ENCODE data around the gene DUSP1.

The DUSP1 gene

GRCh38 chr5:172733974-172734346 lies 37.0 kb downstream of the DUSP1 start:
- TF ChIP-seq CTCF (conservative IDR thresholded peaks at IDR 0.05; ENCODE audit: low read depth, low read length) = no peak
- no peak overlapping the region for H3K4me3 ChIP-seq (ENCODE audit: low read length)
- no peak for DNase-seq (ENCODE audit: low read depth)

DNA sequence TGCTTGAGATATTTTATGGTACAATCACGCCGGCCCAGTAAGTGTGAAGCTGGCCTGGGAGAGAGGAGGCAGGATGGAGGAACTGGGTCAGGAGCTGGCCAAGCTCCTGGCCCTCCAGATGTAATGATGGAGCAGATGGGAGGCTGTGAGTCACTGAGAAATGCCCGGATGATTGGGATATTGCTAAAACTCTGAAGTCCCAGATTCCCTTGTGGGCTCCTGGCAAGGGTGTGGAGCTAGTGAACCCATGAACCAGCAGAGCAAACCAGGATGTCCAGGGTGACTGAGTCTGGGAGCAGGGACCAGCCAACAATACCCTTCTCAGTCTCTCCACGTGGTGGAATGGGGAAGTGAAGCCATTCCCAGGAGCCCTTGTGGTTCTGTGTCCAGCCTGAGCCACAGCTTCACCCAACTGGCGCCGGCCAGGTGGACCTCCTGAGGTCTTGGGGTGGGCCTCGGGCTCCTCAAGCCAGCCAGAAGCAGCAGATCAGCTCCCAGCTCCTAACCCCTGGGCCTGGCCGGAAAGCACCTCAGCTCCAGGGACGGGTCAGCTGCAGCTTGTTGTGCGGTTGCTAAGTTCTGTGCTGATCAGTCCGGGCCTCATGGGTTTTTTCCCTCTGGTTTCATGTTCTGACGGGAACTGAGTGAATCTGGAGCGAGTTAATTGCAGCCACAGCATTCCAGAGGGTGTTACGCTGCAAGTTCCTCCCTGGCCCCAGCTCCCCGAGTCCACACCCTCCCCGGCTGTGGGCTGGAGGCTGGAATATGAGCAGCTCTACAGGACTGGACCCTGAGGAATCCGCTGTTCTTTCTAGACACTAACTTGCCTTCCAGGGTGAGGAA lies 37.6 kb downstream of the DUSP1 start:
- DNase-seq (ENCODE audit: low read depth) = peak; percentile 100
- no peak for TF ChIP-seq CTCF (conservative IDR thresholded peaks at IDR 0.05; ENCODE audit: low read depth, low read length)

GRCh38 chr5:172732201-172732865 lies 38.7 kb downstream of the DUSP1 start:
- DNase-seq (ENCODE audit: low read depth) = no peak

More for the DNA sequence above, 37.6 kb downstream of the DUSP1 start:
- H3K4me3 ChIP-seq (ENCODE audit: low read length) = no peak overlapping the region

GRCh38 chr5:172731680-172732074 lies 39.3 kb downstream of the DUSP1 start:
- no peak for DNase-seq (ENCODE audit: low read depth)
- H3K4me3 ChIP-seq (ENCODE audit: low read length) = no peak overlapping the region
- TF ChIP-seq CTCF (conservative IDR thresholded peaks at IDR 0.05; ENCODE audit: low read depth, low read length) = no peak

More at GRCh38 chr5:172732201-172732865, 38.7 kb downstream of the DUSP1 start:
- H3K4me3 ChIP-seq (ENCODE audit: low read length) = no peak overlapping the region
- no peak for TF ChIP-seq CTCF (conservative IDR thresholded peaks at IDR 0.05; ENCODE audit: low read depth, low read length)

- TF ChIP-seq CTCF (conservative IDR thresholded peaks at IDR 0.05; ENCODE audit: low read depth, low read length) = no peak
- no peak overlapping the region for H3K4me3 ChIP-seq (ENCODE audit: low read length)
- DNase-seq (ENCODE audit: low read depth) = no peak
Measured at GRCh38 chr5:172730981-172731679, 39.9 kb downstream of the DUSP1 start.

DNA sequence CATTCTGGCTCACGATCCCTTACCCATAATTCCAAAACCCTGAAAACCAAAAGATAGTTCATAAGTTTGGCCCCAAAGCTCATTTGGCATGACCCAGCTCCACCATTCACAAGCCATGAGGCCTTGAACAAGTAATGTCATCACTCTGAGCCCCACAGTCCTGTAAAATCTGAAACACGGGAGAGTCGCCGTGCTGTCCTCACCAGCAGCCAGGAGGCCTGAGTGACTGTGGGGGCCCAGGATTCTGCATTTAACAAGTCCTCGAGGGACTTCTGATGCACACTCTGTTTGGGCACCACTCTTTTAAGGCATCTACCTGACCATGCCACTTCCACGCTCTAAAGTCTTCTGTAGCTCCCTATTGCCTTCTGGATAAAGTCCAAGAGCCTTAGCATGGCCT lies 40.8 kb downstream of the DUSP1 start:
- TF ChIP-seq CTCF (conservative IDR thresholded peaks at IDR 0.05; ENCODE audit: low read depth, low read length) = no peak
- no peak overlapping the region for H3K4me3 ChIP-seq (ENCODE audit: low read length)
- DNase-seq (ENCODE audit: low read depth) = no peak
